Stimulated activated CD4-positive, alpha-beta T cell treated with anti-CD3 and anti-CD28 coated beads, Interleukin-12 subunit alpha, Interleukin-12 subunit beta, amount 100 ng/mL, for 24 hours (primary cell): ENCODE measurements around the gene RNF44.

Experiments used
- DNase-seq, 2 experiments: peaks; one replicate each; pipeline ENCODE4 v3.0.0-alpha.2; 2020; ENCODE audit warnings: low read depth in 2 of 2

Gene RNF44

GRCh38 chr5:176536902-176537553 is at the start of gene RNF44:
TSS of gene RNF44 (minus strand) at chr5:176537402. CDS start at chr5:176532472, 4,930 bp downstream.
- DNase-seq, result peak; percentile 96

- no peak for DNase-seq
Measured at GRCh38 chr5:176583076-176583475, 45.9 kb upstream of the RNF44 start.

DNA sequence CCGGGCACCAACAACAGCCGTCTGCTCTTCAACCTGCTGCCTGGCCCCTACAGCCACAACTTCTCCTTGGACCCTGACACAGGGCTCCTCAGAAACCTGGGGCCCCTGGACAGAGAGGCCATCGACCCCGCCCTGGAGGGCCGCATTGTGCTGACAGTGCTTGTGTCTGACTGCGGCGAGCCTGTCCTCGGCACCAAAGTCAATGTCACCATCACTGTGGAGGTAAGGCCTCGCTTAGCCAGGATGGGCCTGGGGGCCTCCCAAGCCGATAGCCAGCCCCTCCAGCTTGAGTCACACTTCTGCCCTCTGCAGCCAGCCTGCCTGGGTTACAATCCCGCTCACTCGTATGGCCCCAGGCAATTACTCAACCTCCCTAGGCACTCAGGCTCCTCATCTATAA is 44.2 kb upstream of the RNF44 start:
- DNase-seq, result no peak

- no peak for DNase-seq
Measured at GRCh38 chr5:176579323-176579722, 42.1 kb upstream of the RNF44 start.

- peak in 1 of 2 experiments; percentile 29 for DNase-seq
Measured at GRCh38 chr5:176578391-176578808, 41.2 kb upstream of the RNF44 start.

GRCh38 chr5:176577312-176578176 is 40.3 kb upstream of the RNF44 start:
- no peak for DNase-seq

DNA sequence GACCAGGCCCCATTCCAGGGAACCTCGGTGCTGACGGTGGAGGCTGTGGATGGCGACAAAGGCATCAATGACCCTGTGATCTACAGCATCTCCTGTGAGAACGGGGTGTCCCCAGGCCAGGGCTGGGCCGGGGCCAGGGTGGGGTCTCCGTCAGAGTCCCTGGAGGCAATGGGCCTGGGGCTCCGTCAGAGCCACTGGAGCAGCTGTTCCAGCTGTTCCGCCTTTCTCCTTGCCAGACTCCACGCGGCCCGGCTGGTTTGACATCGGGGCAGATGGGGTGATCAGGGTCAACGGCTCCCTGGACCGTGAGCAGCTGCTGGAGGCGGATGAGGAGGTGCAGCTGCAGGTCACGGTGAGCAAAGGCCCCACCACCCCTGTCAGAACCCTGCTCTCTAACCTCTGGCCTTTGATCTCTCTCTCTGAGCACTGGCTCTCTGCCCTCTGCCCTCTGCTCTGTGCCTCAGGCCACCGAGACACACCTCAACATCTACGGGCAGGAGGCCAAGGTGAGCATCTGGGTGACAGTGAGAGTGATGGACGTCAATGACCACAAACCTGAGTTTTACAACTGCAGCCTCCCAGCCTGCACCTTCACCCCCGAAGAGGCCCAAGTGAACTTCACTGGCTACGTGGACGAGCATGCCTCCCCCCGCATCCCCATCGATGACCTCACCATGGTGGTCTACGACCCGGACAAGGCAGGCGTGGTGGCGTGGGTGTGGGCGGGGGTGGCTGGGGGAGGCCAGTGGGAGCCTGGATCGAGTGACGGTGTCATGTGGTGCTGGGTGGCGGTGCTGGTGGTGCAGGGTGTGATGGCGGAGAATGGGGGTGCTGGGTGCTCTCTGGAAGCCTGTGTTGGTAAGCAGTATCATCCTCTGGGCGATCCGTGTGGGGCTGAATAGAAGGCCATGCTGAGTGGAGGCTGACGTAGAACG is 38.6 kb upstream of the RNF44 start:
- DNase-seq, result no peak

DNA sequence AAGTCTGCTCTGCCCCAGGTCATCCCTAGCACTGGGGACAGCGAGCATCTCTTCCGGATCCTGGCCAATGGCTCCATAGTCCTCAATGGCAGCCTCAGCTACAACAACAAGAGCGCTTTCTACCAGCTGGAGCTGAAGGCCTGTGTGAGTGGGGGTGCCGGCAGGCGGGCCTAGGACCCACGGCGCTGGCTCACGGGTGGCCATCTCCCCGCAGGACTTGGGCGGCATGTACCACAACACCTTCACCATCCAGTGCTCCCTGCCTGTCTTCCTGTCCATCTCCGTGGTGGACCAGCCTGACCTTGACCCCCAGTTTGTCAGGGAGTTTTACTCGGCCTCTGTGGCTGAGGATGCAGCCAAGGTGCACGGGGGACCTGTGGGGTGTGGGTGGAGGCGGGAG is 37.9 kb upstream of the RNF44 start:
- DNase-seq, result no peak

- no peak for DNase-seq
Measured at GRCh38 chr5:176574297-176574591, 37.0 kb upstream of the RNF44 start.

DNA sequence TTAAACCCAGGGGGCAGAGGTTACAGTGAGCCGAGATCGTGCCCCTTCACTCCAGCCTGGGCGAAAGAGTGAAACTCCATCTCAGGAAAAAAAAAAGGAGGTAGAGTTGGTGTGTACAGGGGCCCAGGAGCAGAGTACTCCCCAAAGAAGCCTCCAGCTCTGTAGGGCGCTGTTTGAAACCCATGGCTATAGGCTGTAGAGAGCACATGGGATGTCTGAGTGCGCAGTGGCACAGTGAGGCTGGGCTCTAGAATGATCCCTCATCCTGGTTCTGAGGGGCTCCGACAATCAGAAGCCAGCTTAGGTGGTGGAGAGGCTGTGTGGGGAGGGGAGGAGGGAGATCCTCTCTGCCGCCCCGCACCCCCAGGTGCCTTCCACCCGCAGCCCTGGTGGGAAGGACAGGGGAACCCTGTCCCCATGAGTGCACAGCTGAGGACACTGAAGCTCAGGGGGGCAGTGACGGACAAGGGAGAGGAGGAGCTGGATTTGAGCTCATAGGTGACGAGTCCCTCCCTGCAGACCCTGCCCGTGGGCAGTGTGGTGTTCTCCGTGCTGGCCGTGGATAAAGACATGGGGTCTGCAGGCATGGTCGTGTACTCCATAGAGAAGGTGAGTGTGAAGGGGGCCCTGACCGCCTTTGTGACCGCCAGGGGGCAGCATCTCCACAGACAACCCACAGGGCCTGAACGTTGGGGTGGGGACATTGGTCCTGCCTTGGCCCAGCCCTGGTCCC is 36.5 kb upstream of the RNF44 start:
- DNase-seq, result peak; percentile 57 to 80

DNA sequence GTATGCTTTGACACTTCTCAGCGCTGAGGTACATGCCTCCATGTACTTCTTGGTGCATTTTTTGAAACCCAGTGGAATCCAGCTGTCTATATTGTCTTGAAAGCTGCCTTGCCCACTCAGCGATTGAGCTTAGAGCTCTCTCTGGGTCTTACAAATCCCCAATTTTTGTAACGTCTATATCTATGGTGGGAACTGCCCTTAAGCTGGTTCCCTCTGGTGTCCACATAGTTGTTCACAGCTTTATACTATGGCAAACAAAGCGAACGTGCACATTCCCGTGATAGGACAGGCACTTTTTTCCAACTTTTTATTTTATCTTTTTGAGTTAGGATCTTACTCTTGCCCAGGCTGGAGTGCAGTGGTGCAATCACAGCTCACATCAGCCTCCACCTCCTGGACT is 32.8 kb upstream of the RNF44 start:
- no peak for DNase-seq

- DNase-seq, result no peak
Measured at GRCh38 chr5:176568657-176569056, 31.5 kb upstream of the RNF44 start.

GRCh38 chr5:176565760-176566288 is 28.6 kb upstream of the RNF44 start:
- DNase-seq, result no peak

DNA sequence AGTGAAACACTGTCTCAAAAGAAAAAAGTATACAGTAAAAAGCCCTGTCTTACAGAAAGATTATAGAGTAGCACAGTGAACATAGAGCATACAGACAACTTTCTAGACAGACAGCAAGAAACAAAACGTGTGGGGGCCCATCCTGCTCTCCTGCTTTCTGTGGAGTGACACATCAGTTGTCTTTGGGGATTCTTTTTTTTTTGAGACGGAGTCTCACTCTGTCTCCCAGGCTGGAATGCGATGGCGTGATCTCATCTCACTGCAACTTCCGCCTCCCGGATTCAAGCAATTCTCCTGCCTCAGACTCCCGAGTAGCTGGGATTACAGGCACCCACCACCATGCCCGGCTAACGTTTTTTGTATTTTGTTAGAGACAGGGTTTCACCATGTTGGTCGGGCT is 26.8 kb upstream of the RNF44 start:
- no peak for DNase-seq

GRCh38 chr5:176562189-176562588 is 25.0 kb upstream of the RNF44 start:
- no peak for DNase-seq

DNA sequence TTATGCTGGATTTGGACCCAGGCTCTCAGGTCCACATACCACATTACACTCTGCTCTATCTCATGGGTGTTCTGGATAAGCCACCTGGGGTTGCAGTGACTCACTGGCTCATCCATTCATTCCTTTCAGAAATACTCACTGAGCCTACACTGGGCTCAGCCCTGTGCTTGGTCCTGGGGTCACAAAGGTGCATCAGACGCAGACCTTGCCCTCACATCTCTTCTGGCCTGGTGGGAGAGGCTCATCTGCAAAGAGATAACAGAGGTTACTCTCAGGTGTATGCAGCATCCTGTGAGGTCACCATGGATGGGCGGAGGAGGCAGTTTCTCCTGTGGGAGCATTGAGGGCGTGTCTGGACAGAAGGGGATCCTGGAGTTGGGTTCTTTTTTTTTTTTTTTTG is 24.1 kb upstream of the RNF44 start:
- no peak for DNase-seq

- DNase-seq, result peak in 1 of 2 experiments; percentile 16
Measured at GRCh38 chr5:176560364-176560763, 23.2 kb upstream of the RNF44 start.

DNA sequence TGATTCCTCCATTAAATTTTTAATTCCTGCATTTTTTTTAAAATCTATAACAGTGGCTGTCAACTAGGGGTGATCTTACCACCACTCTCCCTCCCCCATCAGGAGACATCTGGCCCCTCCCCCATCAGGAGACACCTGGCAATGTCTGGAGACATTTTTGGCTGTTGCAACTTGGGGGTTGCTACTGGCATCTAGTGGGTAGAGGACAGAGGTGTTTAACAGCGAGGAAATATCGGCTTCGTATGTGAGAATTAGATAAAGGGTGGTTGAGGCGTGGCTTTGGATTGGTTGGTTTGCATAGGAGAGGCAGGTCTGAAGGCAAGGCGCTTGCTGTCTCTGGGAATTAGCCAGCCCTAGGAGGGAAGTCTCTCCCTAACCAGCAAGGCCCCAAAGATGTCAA is 22.5 kb upstream of the RNF44 start:
- DNase-seq, result no peak

- no peak for DNase-seq
Measured at GRCh38 chr5:176557846-176558245, 20.6 kb upstream of the RNF44 start.

GRCh38 chr5:176553260-176554085 is 16.3 kb upstream of the RNF44 start:
- DNase-seq, result no peak
